Chondrocyte (in vitro differentiated cells): ENCODE results near the gene SLC25A21. TPM values are rescaled to one million over a fixed set of nuclear protein-coding genes. Genes with fewer than 3 reads are reported as not detected.
"Not testable (repeated sequence)": the region's sequence is repeated elsewhere in the genome, so short reads cannot be mapped to it uniquely, and the experiment has no call there.

ENCODE experiments used
- DNase-seq: peaks from one replicate; pipeline ENCODE4 v3.0.0; 2021; ENCODE audit warnings: mixed read lengths, low spot score
- H3K27ac Mint-ChIP-seq: one replicate; pipeline ENCODE4 v1.8.0; 2021; ENCODE audit warnings: mild to moderate bottlenecking, moderate library complexity, mixed read lengths; ENCODE audit not compliant: unreplicated experiment
- H3K27me3 Mint-ChIP-seq: 2 replicates; pipeline ENCODE4 v1.8.0; 2021; ENCODE audit warnings: low read depth, mixed read lengths
- H3K36me3 Mint-ChIP-seq: 2 replicates; pipeline ENCODE4 v1.8.0; 2021; ENCODE audit warnings: low read depth, mixed read lengths
- H3K4me1 Mint-ChIP-seq: 2 replicates; pipeline ENCODE4 v1.8.0; 2021; ENCODE audit warnings: low read depth, mild to moderate bottlenecking, mixed read lengths
- H3K4me3 Mint-ChIP-seq: one replicate; pipeline ENCODE4 v1.8.0; 2021; ENCODE audit warnings: mild to moderate bottlenecking, moderate library complexity, mixed read lengths; ENCODE audit not compliant: unreplicated experiment
- H3K9me3 Mint-ChIP-seq: 2 replicates; pipeline ENCODE4 v1.8.0; 2021; ENCODE audit warnings: low read depth, mixed read lengths
- long read RNA-seq: library from polyadenylated mRNA; stranded (forward); transcript quantifications from one replicate; pipeline ENCODE4 v2.0.0, GENCODE V29; 2021
- total RNA-seq: library from RNA; stranded (reverse); gene quantifications from 3 replicates; pipeline ENCODE4 v1.2.1, GENCODE V29; 2021
- TF ChIP-seq, protein P1 (sequence below): fragments of 200-600 bp; sonication (generic); IDR thresholded peaks from 2 replicates; pipeline ENCODE4 v1.5.0; 2021; ENCODE audit warnings: antibody characterized with exemption, mild to moderate bottlenecking, moderate library complexity

SLC25A21 gene
- total RNA-seq = 0.22 to 1.1 TPM (median 0.36 TPM) in 3 replicates
- long read RNA-seq, partial matches to known transcripts = 2 of 2 reads
- long read RNA-seq, other reads (novel, unspliced or antisense) = 0 of 2 reads

DNA sequence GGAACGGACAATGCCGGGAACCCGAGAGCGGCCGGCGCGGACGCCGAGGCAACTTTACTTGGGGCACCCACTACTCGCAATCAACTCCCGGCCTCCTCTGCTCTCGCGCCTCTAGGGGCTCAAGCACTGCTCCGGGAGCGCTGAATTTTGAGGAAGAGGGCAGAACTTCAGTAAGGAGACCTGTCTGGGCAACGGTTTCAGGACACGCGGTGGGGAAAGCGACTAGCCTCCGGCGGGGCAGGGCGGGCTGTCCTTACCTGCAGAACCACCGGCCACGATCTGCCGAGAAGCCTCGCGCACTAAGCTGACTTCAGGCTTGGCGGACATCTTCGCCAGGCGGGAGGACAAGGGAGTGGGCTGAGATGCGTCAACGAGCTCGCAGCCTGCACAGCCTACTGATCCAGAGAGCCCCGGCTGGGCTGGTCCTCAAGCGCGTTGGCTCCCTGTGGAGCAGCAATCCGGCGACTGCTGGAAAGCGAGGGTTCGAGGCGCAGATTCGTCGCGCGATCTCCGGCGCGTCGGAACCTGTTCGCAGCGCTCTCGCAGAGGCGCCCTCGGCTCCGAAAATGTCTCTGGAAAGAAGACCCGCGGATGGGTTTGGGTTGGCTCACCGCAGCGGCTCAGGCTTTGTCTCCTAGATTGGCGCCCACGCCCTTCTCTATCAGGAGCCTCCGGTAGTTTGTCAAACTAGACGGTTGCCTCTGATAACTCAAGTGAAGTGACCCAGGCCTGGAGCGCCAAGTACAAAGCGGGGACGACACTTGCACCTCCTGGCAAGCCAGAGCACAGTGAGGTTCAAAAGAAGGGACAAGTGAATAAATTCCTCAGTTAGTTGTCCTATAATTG is at the start of gene SLC25A21:
Gene SLC25A21, minus strand, starts transcription at position 583 of the 846 bp plus-strand sequence.
- H3K36me3 Mint-ChIP-seq = no peaks in the 10 kb centered on the region
- H3K4me1 Mint-ChIP-seq = peaks cover 16% of the 10 kb centered on the region
- no peak for DNase-seq
- H3K27ac Mint-ChIP-seq = peak within 1 kb of the TSS; percentile 96
- H3K9me3 Mint-ChIP-seq = no peaks in the 10 kb centered on the region
- H3K4me3 Mint-ChIP-seq = peak within 1 kb of the TSS; percentile 96
- H3K27me3 Mint-ChIP-seq = no peaks in the 10 kb centered on the region
- TF ChIP-seq, protein P1, sequence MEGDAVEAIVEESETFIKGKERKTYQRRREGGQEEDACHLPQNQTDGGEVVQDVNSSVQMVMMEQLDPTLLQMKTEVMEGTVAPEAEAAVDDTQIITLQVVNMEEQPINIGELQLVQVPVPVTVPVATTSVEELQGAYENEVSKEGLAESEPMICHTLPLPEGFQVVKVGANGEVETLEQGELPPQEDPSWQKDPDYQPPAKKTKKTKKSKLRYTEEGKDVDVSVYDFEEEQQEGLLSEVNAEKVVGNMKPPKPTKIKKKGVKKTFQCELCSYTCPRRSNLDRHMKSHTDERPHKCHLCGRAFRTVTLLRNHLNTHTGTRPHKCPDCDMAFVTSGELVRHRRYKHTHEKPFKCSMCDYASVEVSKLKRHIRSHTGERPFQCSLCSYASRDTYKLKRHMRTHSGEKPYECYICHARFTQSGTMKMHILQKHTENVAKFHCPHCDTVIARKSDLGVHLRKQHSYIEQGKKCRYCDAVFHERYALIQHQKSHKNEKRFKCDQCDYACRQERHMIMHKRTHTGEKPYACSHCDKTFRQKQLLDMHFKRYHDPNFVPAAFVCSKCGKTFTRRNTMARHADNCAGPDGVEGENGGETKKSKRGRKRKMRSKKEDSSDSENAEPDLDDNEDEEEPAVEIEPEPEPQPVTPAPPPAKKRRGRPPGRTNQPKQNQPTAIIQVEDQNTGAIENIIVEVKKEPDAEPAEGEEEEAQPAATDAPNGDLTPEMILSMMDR = peak; percentile 48

DNA sequence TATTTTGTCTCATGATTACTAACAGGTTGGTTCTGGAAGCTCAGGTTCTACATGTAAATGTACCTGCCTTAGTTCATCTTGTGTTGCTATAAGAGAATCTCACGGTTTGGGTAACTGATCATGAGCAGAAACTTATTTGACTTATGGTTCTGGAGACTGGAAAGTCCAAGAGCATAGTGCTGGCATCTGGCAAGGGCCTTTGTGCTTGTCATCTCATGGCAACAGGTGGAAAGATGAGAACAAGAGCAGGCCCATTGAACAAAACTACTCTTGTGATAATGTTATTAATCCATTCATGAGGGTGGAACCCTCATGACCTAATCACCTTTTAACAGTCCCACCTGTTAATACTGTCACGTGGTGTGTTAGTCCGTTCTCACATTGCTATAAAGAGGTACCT is 48.7 kb upstream of the SLC25A21 start:
- no peak for DNase-seq
- H3K36me3 Mint-ChIP-seq = peaks cover 8% of the 10 kb centered on the region
- peaks cover 14% of the 10 kb centered on the region for H3K9me3 Mint-ChIP-seq
- TF ChIP-seq, protein P1 = no peak
- peaks cover 5% of the 10 kb centered on the region for H3K4me1 Mint-ChIP-seq
- H3K27me3 Mint-ChIP-seq = no peaks in the 10 kb centered on the region
- H3K27ac Mint-ChIP-seq = no peak overlapping the region
- no peak overlapping the region for H3K4me3 Mint-ChIP-seq

DNA sequence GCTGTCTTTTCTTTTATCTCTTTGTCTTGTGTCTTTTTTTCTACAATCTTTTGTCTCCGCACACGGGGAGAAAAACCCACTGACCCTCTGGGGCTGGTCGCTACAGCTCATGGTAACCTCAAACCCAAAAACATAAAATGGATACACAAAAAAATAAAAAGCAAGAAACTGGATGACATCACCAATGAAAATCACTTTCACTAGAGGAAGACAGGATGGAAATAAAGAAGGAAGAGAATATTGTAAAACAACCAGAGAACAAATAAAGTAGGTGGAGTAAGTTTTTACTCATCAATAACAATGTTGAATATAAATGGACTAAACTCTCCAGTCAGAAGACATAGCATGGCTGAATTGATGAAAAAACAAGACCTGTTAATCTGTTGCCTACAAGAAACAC is 42.9 kb upstream of the SLC25A21 start:
- TF ChIP-seq, protein P1 = no peak
- no peak for DNase-seq
- H3K27ac Mint-ChIP-seq = no peak overlapping the region
- peaks cover 20% of the 10 kb centered on the region for H3K4me1 Mint-ChIP-seq
- H3K27me3 Mint-ChIP-seq = no peaks in the 10 kb centered on the region
- H3K9me3 Mint-ChIP-seq = peaks cover 5% of the 10 kb centered on the region
- H3K4me3 Mint-ChIP-seq = no peak overlapping the region
- H3K36me3 Mint-ChIP-seq = peaks cover 5% of the 10 kb centered on the region

DNA sequence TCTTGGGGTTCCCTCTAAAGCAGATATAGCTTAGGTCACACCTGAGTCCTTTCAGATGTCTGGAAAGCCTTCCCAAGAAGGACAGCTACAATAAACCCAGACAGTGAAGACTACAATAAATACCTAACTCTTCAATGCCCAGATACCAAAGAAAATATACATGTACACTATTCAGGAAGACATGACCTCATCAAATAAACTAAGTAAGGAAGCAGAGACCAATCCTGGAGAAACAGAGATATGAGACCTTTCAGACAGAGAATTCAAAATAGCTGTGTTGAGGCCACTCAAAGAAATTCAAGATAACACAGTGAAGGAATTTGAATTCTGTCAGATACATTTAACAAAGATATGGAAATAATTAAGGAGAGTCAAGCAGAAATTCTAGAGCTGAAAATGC is 40.6 kb upstream of the SLC25A21 start:
- no peak overlapping the region for H3K27ac Mint-ChIP-seq
- peaks cover 5% of the 10 kb centered on the region for H3K36me3 Mint-ChIP-seq
- H3K27me3 Mint-ChIP-seq = no peaks in the 10 kb centered on the region
- no peak for DNase-seq
- no peak overlapping the region for H3K4me3 Mint-ChIP-seq
- peaks cover 5% of the 10 kb centered on the region for H3K9me3 Mint-ChIP-seq
- peaks cover 15% of the 10 kb centered on the region for H3K4me1 Mint-ChIP-seq
- TF ChIP-seq, protein P1 = no peak

DNA sequence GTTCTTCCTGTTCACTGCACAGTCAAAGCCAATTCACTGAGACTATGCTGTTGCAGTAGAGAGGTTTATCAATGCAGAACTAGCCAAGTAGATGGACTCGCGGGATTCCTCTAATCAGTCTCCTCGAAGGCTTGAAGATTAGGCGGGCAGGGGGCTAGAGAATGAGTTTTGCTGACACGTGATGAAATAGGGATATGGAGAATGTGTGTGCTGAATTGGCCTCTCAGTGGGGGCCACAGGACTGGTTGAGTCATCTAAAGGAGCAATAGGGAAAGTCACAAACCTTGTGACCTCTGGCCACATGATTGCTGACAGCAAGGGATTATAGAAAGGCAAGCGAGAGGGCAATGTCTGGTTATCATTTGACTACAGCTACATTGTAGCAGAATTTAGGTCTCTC is 38.0 kb upstream of the SLC25A21 start:
- Mint-ChIP-seq H3K4me1 (peaks cover 15% of the 10 kb centered on the region), H3K27me3 (no peaks in the 10 kb centered on the region), H3K4me3 (no peak overlapping the region), H3K9me3 (peaks cover 9% of the 10 kb centered on the region), H3K27ac (no peak overlapping the region), H3K36me3 (peaks cover 5% of the 10 kb centered on the region)
- DNase-seq = no peak
- TF ChIP-seq, protein P1 = no peak

DNA sequence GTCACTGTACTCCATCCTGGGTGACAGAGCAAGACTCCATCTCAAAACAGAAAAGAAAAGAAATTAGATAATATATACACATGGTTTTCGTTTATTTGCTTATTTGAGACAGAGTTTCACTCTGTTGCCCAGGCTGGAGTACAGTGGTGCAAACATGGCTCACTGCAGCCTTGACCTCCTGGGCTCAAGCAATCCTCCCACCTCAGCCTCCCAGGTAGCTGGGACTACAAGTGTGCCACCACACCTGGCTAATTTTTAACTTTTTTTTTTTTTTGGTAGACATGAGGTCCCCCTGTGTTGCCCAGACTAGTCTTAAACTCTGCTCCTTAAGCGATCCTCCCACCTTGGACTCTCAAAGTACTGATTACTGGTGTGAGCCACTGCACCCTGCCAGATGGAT is 37.2 kb upstream of the SLC25A21 start:
- H3K27ac Mint-ChIP-seq, H3K36me3 Mint-ChIP-seq, H3K27me3 Mint-ChIP-seq, DNase-seq, H3K4me3 Mint-ChIP-seq, H3K9me3 Mint-ChIP-seq: not testable (repeated sequence)
- H3K4me1 Mint-ChIP-seq = peaks cover 15% of the 10 kb centered on the region

DNA sequence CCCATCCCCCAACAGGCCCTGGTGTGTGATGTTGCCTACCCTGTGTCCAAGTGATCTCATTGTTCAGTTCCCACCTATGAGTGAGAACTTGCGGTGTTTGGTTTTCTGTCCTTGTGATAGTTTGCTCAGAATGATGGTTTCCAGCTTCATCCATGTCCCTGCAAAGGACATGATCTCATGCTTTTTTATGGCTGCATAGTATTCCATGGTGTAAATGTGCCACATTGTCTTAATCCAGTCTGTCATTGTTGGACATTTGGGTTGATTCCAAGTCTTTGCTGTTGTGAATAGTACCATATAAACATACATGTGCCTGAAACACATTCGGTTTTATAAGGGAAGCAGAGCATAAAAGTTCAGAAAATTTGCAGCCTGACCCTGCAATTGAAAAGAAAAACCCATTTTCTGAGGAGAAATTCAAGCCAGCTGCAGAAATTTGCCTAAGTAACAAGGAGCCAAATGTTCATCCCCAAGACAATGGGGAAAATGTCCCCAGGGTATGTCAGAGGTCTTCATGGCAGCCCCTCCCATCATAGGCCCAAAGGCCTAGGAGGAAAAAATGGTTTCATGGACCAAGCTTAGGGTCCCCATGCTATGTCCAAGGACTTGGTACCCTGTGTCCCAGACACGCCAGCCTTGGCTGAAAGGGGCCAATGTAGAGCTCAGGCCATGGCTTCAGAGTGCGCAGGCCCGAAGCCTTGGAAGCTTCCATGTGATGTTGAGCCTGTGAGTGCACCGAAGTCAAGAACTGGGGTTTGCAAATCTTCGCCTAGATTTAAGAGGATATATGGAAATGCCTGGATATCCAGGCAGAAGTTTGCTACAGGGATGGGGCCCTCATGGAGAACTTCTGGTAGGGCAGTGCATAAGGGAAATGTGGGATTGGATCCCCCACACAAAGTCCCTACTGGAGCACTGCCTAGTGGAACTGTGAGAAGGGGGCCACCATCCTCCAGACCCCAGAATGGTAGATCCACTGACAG is 33.5 kb upstream of the SLC25A21 start:
- not testable (repeated sequence) for H3K36me3 Mint-ChIP-seq, H3K27ac Mint-ChIP-seq, H3K4me3 Mint-ChIP-seq, H3K4me1 Mint-ChIP-seq, H3K9me3 Mint-ChIP-seq, DNase-seq, H3K27me3 Mint-ChIP-seq
